ENCODE data around the gene TTLL12.

TTLL12 gene

DNA sequence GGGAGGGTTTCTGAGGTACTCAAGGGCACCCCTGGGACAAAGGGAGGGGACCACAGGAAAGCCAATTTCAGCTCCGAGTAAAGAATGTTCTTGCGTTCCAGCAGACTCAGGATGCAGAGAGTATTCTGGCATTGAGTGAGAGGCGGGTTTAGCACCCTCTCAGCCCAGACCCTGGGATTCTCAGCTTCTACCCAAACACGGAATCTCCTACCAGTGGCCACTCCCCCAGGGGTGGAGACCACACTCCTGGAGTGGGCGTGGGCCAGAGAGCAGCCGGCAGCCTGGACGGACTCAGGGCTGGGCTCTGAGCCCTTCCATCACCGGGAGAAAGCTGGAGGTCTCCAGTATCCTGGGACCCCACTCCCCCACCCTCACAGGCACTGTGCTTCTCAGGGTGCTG, 26.1 kb upstream of the TTLL12 start:
- no peak for FAIRE-seq

DNA sequence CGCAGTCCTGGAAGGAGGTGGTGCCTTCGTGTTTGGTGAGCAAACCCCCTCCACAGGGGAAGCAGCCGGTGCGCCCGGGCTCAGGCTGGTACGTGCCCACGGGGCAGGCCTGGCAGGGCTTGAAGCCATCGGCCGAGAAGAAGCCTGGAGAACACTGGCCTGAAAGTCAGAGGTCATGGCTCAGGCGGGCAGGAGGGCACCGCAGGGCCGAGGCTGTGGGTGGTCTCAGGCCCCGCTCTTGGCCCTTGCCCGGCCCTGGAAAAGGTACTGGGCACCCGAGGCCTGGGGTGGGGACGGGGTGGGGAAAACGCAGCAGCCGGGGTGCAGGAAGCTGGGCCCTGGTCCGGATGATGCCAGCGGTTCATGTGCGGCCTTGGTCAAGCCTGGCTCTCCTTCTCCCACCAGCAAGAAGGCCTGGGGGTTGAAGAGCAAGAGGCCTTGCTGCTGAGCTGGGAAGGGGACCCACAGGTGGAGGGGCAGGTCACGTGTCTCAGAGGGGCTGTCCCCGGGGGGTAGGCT, 25.6 kb upstream of the TTLL12 start:
- no peak for FAIRE-seq

DNA sequence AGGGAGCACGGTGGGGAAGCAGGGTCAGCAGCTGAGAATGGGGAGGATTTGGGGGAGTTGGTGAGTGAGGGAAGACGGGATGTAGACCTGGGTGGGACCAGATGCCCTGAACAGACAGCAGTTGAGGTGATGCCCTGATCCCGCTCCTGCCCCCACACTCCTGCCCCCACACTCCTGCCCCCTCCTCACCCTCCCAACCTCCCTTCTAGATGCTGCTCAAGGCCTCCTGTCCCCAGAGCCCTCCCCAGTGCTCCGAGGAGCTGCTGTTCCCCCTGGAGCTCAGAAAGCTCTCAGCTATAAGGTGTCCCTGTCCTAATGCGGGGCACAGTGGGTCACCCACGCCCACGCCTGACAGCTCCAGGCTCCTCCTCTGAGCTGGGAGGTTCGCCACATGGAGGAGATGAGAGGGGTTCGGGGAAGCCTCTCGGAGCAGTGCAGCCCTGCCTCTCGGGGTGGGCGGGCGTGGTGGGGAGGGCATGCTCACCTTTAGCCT, 25.1 kb upstream of the TTLL12 start:
- FAIRE-seq: no peak

DNA sequence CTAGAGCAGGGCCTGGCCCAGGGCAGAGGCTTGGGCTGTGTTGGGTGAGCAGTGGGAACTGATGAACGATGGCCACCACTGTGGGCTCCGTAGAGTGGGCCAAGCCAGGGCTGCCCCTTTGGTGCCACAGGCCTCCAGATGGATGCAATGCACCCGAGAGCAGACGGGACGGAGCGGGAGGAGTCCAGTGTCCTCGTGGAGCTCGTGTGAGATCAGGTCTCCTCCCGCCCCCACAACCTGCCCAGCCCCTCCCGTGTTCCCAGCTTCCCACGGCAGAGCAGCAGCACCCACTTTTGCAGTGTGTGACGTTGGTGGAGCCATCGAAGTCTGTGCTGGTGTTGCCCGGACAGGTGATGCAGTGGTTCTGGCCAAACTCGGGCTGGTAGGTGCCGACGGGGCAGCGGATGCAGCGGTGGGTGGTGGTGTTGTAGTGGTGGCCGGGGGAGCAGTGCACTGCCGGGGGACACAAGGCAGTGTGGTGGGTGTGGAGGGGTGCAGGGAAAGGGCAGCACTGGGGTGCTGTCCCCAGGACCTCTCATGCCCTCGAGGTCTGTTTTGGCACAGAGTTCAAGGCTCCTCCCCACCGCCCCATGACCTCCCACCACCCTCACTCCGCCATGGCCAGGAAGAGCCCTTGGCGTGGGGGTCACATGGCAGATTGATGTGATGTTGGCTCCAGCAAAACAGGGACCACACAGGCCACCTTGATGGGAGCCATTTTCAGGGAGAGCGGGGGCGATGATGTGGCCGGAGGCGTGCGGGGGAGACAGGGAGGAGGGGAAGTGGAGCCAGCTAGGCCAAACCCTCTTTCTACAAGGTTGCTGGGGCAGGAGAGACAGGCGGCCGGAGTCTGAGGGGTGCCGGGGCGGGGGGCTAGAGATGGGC, 23.9 kb upstream of the TTLL12 start:
- FAIRE-seq: no peak

DNA sequence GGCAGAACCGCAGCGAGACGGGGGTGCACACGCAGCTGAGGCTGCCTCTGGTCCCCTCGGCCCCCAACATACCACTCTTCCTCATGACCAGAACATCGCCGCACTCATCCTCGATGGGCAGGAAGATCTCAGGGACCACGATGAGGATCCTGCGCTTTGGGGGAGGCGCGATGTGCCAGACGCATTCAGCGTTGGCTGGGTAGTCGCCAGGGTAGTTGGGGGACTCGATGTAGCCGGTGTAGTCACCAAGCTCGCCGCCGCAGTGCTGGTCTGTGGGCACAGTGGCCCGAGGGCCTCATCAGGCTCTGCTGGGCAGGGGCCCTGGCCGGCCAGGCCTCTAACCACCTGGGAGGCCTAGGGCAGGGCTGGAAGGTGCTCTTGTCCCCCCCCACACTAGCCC, 23.0 kb upstream of the TTLL12 start:
- FAIRE-seq: no peak

DNA sequence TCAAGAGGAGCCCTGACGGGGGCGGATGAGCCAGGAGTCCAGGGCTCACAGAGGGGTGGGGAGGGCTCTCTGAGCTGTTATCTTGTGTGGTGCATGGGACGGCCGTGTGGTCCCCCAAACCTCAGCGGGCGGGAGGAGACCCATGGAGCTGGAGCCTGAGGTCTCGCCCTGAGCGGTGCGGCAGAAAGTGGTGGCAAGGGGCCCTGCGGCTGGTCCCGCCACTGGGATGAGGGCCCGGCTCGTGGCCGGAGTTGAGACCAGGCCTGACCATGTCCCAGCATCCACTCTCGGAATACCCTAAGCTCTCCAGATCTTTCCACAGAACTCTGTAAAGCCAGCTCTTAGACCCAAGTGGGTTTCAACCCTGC, 22.6 kb upstream of the TTLL12 start:
- FAIRE-seq: no peak

DNA sequence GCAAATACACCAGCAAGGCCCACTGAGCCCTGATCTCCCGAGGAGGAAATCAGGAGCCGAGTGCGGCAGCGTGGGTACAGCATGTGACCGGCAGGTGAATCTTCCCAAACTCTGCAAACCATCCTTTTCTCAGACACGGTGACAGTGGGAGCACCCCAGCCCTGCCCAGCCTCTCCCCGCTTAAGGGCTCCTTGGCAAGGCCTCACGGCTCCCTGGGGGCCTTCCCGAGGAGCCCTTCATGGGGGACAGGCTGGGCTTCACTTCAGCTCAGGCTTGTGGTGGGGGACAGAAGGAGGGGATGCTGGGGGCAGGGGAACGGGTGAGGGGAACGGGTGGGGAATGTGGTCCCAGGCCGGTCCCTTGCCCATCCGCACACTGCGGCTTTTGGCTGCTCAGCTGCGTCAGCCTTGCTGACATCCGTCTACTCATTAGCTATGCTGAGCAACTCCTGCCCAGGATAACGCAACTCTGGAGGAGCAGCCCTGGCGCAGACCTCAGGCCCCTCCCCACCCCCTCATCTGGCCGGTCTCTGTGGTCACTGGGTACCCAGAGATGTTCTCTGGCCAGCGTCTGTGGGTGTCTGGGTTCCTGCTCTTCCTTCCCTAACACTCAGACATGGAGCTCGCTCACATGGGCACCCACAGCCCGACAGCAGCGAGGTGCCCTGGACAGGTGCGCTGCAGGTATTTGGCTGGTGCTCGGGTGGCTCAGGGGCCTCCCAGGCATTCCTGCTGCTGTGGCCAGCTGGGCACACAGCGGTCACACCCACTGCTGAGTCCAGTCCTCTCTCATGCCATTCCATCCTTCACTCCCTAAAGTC, 22.0 kb upstream of the TTLL12 start:
- FAIRE-seq: no peak

DNA sequence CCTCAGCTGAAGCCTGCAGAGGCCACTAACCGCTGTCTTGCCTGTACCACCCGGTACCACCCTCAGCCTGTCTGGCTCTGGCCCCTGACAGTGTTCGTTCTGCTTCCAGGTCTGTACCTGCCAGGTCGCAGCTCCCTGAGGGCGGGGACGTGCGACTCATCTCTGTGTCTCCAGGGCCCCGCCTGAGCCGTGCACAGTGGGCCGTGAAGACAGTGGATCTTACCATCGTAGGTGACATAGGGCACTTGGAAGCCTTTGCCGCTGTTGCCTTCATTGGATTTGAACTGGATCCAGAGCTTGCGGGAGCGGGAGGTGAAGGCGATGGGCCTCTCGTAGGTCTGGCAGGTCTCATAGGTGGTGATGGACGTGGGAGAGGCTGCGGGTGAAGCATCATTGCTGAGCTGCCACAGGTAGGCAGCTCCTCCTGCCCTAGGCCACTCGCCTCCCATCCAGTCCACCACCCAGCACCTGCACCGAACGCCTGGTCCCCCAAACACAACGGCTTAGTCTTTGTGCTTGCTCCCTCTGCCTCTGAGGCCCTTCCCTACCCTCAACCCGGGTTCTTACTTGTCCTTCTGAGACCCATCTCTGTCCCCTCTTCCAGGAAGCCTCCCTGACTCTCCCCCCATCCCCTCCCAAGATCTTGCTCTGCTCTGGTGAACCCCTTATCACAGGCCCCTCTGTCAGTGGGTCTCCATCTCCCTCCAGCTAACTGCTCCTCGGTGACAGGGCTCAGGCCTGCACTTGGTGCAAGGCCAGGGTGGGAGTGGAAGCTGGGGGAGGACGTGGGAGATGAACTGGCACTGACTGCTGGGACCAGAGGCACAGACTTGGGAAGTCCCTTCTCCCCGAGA, 21.1 kb upstream of the TTLL12 start:
- no peak for FAIRE-seq

DNA sequence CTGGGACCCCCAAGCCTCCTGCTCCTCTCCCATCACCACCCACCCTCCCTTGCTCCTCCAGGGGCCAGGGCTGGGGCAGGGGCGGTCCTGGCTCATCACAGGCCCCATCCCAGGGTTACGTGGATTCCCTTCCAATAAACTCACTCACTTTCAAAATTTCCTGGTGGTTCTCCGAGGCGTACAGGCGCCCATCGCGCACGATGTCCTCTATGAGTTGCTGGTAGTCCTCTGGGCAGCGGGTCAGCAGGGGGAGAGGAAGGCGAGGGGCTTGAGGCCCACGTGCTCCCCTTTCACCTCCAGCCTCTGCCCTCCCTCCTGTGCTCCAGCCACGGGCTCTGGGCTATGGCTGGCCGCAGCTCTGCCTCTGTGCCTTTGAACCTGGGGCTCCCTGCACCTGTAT, 20.5 kb upstream of the TTLL12 start:
- FAIRE-seq: no peak

DNA sequence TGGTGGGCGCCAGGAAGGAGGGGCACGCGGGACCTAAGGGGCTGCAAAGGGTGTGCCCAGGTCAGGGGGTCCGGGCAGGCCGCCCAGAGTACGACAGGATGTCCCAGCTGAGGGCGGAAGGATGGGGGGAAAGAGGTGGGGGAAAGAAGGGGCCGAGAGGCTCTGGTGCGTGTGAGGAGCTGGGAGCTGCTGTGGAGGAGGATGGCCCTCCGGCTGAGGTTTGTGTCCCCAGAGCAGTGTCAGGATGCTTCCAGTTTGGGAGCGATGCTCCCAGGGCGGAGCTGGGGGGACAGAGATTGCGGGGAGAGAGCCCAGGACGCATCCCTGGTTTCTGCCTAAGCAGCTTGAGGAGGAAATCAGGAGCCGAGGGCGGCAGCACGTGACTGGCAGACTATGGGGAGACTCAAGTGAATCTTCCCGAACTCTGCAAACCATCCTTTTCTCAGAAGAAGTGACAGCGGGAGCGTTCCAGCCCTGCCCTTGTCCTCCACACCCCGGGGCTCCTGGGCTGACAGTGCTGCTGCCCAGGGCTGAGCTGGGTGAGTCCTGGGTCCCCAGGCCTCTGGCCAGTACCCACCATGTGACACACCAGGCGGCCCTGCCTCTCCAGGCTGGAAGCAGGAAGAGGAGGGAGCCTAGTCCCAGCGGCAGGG, 19.7 kb upstream of the TTLL12 start:
- FAIRE-seq: no peak

DNA sequence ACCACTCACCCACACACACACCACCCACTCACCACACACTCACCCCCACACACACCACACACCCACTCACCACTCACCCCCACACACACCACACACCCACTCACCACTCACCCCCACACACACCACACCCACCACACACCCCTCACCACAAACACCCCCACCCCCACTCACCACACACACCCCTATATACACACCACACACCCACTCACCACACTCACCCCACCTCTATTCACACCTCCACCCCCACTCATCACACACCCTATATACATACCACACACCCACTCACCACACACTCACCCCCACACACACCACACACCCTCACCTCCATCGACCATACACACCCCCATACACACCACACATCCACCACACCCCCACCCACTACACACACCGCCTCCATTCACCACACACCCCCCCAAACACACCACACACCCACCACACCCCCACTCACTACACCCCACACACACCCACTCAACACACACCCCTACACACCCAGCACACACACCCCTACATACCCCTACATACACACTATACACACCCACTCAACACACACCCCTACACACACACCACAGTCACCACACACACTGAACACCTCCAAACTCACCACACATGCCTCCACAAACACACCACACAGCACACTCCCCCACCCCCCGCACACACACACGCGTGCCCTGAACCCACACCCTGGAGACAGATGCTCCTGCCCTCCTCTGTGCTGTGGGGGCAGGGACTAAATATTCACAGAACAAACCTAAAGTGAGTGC, 19.0 kb upstream of the TTLL12 start:
- FAIRE-seq: no peak

DNA sequence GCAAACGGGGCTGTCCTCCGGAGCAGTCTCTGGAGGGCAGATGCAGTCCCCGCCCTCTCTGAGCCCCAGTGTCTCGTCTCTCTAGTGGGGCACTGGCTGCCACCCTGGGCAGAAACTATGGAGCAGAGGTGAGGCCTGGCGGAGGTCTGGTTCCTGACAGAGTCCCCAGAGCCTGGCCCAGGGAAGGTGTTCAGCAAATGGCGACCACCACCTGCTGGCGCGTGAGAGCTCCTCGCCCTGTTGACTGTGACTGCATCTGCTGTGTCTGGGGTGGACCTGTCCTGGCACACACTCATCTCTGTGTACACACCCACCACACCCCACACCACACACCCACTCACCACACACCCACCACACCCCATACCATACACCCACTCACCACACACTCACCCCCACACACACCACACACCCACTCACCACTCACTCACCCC, 18.3 kb upstream of the TTLL12 start:
- no peak for FAIRE-seq

DNA sequence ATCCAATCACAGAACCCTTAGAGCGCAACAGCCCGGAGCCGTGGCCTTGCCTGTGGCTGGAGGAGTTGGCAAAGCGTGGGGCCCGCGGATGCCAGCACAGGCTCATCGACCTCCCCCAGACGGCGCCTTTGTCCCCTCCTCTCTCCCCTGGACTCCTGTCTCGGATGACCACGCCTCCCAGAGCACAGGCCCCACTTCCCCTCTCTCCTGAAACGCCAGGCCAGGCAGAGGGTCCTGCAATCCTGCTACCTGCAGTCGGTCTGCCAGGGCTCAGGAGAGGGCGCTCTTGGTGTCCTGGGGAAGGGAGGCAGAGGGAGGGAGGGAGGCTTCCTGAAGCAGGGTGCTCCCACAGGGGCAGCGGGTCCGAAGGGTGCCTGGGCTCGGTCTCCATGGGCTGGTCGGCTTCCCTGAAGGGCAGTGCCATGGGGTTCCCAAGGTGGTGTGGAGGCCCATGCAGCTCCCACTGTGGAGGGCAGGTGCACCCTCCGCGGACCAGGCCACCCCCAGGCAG, 16.6 kb upstream of the TTLL12 start:
- FAIRE-seq: no peak

DNA sequence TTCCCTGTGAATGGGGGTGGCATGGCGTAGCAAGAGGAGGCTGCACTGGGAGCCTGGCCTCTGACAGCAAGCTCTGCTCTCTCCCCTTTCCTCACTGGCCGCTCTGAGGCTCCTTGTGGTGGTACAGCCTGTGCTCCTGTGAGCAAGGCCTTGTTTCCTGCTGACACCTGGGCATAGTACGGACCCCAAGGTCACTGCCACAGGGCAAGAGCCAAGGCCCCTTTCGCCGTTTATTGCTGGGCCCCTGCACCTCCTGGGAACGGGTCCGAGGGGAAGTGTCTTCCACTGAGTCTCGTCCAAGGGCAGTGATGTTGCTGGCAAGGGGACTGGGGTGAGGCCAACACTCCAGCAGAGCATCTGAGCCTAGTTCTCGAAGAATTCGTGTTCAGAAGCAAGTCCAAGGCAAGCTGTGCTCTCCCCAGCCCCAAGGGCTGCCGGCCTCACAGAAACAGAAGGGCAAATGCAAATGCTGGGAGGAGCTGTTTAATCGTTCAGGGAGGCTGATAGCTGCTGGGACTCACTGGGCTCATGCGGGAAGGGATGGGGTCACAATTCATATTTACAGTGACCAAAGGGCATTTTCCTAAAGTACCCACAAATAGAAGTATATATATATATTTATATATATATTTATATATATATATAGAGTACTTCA, 15.9 kb upstream of the TTLL12 start:
- no peak for FAIRE-seq

DNA sequence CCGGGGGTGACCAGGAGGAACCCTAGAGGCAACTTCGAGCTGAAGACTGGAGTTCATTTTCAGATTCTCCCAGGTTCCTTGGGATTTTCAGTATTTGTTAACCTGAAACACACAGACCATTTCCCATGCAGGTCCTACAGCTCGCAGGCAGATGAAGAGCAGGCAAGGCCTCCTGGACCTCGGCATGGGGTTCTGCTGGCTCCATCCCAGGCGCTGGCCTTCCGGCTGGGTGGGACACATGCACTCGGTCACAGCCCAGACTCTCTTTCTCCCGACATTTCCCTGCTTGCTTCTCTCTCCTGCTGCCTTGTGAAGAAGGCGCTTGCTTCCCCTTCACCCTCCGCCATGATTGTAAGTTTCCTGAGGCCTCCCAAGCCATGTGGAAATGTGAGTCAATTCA, 15.4 kb upstream of the TTLL12 start:
- FAIRE-seq: no peak

DNA sequence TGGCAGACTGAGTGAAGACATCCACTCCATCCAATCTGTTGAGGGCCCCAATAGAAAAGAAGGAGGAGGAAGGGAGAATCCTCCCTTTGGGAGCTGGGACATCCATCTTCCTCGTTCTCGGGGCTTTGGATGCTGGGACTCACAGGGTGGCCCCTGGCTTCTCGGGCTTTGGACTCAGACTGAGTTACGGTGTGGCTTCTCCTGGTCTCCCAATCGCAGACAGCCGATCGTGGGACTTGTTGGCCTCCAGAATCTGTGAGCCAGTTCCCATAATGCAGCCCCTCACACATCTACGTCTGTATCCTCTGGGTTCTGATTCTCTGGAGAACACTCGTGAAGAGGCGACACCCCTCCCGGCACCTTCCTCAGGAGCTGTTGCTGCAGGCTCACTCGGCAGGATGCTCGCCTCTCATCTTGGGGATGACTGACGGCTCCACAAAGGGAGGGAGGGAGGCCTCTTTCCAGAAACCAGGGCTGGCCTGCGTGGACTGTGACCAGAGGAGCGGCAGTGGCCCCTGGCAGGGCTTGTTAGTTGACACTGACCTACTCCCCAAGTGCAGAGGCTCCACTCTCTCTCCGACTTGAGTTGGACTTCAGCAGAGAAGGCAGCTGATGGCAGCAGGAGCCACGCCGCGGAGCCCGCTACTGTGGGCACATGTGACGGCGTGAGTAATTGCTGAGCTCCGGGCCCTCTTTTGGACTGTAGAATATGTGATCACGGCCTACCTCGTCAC, 14.7 kb upstream of the TTLL12 start:
- FAIRE-seq: no peak

DNA sequence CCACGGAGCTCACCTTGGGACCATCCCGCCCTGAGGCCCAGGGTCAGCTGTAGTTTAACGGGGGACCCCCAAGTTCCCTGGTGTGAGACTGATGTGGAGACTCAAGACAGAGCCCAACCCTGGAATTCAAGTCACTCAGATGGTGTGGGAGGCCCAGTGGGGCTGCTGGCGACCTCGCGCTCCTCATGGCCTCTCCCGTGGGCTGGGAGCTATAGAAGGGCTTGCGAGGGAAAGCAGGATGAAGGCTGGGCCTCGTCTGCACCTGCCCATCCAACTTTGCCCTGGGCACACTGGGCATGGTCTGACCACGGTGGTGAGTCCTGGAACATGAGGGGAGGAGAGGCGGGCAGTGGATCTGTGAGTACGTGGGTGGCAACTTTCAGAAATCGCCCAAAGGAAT, 13.6 kb upstream of the TTLL12 start:
- FAIRE-seq: no peak

DNA sequence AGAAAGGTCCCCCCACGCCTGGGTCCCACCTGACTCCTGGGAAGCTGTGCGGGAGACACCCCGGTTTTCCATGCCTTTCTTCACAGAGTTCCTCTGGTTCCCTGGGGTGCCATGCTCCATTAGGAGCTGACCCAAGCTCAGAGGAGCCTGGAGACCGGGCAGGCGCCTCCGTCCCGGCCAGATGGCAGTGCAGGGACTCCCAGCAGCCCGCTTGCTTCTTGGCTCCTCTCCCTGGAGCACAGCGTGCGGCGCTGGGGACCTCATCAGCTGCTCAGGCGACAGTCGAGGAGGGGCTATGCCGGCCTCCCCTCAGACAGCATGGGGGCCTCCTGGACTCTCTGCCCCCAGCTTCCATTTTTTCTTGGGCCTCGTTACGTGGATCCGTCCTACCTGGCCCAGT, 13.1 kb upstream of the TTLL12 start:
- FAIRE-seq: no peak

DNA sequence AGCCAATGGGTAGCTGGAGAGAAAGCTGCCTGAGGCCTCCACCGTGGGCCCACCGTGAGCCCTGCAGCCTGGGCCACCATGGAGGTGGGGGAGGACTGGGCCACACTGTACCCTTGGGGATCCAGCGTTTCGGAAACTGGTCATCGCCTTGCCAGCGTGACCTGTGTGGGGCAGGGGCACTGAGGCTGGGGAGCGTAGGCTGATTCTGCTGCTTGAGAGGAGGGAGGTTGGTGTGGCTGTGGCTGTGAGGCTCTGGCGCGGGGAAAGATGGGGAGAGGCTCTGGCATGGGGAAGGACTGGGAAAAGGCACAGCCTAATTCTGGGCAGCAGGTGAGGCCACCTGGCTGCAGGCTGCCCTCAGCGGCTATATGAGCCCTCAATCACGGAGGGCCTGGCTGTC, 12.6 kb upstream of the TTLL12 start:
- FAIRE-seq: no peak

DNA sequence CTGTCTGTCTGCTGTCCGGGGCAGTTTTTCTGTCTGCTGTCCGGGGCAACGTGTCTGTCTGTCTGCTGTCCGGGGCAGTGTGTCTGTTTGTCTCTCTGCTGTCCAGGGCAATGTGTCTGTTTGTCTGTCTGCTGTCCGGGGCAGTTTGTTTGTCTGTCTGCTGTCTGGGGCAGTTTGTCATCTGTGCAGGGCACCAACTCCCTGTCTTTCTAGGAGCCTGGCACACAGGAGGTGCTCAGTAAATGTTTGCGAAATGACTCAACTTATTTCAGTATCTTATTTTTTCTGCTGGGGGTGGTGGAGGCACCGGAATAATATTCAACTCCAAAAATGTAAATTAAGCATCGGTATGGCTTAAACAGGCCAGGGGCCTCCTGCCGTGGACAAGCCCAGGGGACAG, 12.0 kb upstream of the TTLL12 start:
- no peak for FAIRE-seq

Data from colon (tissue), 2 donors.